ENCODE measurements around the gene LPO. TPM values are rescaled to one million over a fixed set of nuclear protein-coding genes. Genes with fewer than 3 reads are reported as not detected.

LPO gene
- total and polyA plus RNA-seq, 7 donors, result 0.01 TPM; not detected in 6

- Histone ChIP-seq H3K4me1 (no peaks in the 10 kb centered on the region), H3K36me3 (ENCODE audit: insufficient read depth in 1 of 2, low read depth in 1 of 2) (peaks cover 0 to 29% of the 10 kb centered on the region in 2 donors), H3K27ac (no peak overlapping the region), H3K9me3 (no peaks in the 10 kb centered on the region), H3K4me3 (no peak overlapping the region), H3K27me3 (ENCODE audit: insufficient read depth in 3 of 3, low read length in 2 of 3) (peaks cover 0 to 12% (median 1%) of the 10 kb centered on the region in 3 donors)
- TF ChIP-seq CTCF (IDR thresholded peaks at IDR 0.05), result no peak
- ATAC-seq, result no peak
- no peak for DNase-seq
- 65 to 79% (median 66%) methylated on average over 7 of the region's 7 CpGs for WGBS, 3 donors
- intact Hi-C loops (cut with DNase I), result no loop called here
Observed at GRCh38 chr17:58202859-58203258, 35.5 kb upstream of the LPO start.

GRCh38 chr17:58204796-58205195 lies 33.6 kb upstream of the LPO start:
- WGBS, 3 donors, result 73 to 86% (median 84%) methylated on average over 2 to 5 of the region's 5 CpGs

GRCh38 chr17:58205936-58206335 lies 32.4 kb upstream of the LPO start:
- no peak for TF ChIP-seq CTCF (IDR thresholded peaks at IDR 0.05)
- no peak overlapping the region for H3K27ac ChIP-seq
- no peaks in the 10 kb centered on the region for H3K4me1 ChIP-seq
- no peak for DNase-seq
- intact Hi-C loops (cut with DNase I), result no loop called here
- no peak overlapping the region for H3K4me3 ChIP-seq
- WGBS, 3 donors, result 88 to 91% (median 89%) methylated on average over 11 of the region's 11 CpGs
- ATAC-seq, result no peak
- peaks cover 13 to 55% of the 10 kb centered on the region in 2 donors for H3K36me3 ChIP-seq (ENCODE audit: insufficient read depth in 1 of 2, low read depth in 1 of 2)
- no peaks in the 10 kb centered on the region for H3K9me3 ChIP-seq
- H3K27me3 ChIP-seq (ENCODE audit: insufficient read depth in 3 of 3, low read length in 2 of 3), result no peaks in the 10 kb centered on the region

More at GRCh38 chr17:58204796-58205195, 33.6 kb upstream of the LPO start:
- Histone ChIP-seq H3K4me3 (no peak overlapping the region), H3K27me3 (ENCODE audit: insufficient read depth in 3 of 3, low read length in 2 of 3) (no peaks in the 10 kb centered on the region), H3K27ac (no peak overlapping the region), H3K4me1 (no peaks in the 10 kb centered on the region), H3K9me3 (no peaks in the 10 kb centered on the region), H3K36me3 (ENCODE audit: insufficient read depth in 1 of 2, low read depth in 1 of 2) (peaks cover 5 to 44% of the 10 kb centered on the region in 2 donors)
- TF ChIP-seq CTCF (IDR thresholded peaks at IDR 0.05), result no peak
- ATAC-seq (no peak), DNase-seq (no peak)
- intact Hi-C loops (cut with DNase I), result no loop called here

- 69 to 85% (median 77%) methylated on average over 3 of the region's 3 CpGs for WGBS, 3 donors
- no peak overlapping the region for H3K4me3 ChIP-seq
- H3K9me3 ChIP-seq, result no peaks in the 10 kb centered on the region
- no peaks in the 10 kb centered on the region for H3K4me1 ChIP-seq
- ATAC-seq (no peak), DNase-seq (no peak)
- peaks cover 13 to 70% of the 10 kb centered on the region in 2 donors for H3K36me3 ChIP-seq (ENCODE audit: insufficient read depth in 1 of 2, low read depth in 1 of 2)
- intact Hi-C loops (cut with DNase I), result no loop called here
- no peaks in the 10 kb centered on the region for H3K27me3 ChIP-seq (ENCODE audit: insufficient read depth in 3 of 3, low read length in 2 of 3)
- TF ChIP-seq CTCF (IDR thresholded peaks at IDR 0.05), result no peak
- H3K27ac ChIP-seq, result no peak overlapping the region
Observed at GRCh38 chr17:58207451-58207850, 30.9 kb upstream of the LPO start.

- Histone ChIP-seq H3K27ac (no peak overlapping the region), H3K4me1 (no peaks in the 10 kb centered on the region), H3K9me3 (no peaks in the 10 kb centered on the region), H3K4me3 (no peak overlapping the region), H3K27me3 (ENCODE audit: insufficient read depth in 3 of 3, low read length in 2 of 3) (no peaks in the 10 kb centered on the region), H3K36me3 (ENCODE audit: insufficient read depth in 1 of 2, low read depth in 1 of 2) (peaks cover 16 to 79% of the 10 kb centered on the region in 2 donors)
- no peak for ATAC-seq
- TF ChIP-seq CTCF (IDR thresholded peaks at IDR 0.05), result no peak
- intact Hi-C loops (cut with DNase I), result no loop called here
- no peak for DNase-seq
- WGBS, 3 donors, result 91 to 95% (median 93%) methylated on average over 4 to 5 of the region's 5 CpGs
Observed at GRCh38 chr17:58208344-58208743, 30.0 kb upstream of the LPO start.

All from psoas muscle (tissue), 8 donors.